ENCODE data around the gene SMAP2.
"Not testable (repeated sequence)": the region's sequence is repeated elsewhere in the genome, so short reads cannot be mapped to it uniquely, and the experiment has no call there.

The SMAP2 gene

GRCh38 chr1:40385437-40386358 lies 12.2 kb downstream of the SMAP2 start:
- no peak overlapping the region for H2BK12ac ChIP-seq (ENCODE audit: low read length in 2 of 2)
- H4K91ac ChIP-seq (ENCODE audit: low read length), result no peak overlapping the region
- WGBS, result 84% methylated on average over 5 of the region's 6 CpGs
- H3K18ac ChIP-seq (ENCODE audit: low read depth in 1 of 2, low read length in 2 of 2), result no peak overlapping the region
- H2BK15ac ChIP-seq (ENCODE audit: low read depth, poor library complexity, severe bottlenecking), result no peak overlapping the region
- H3K14ac ChIP-seq (ENCODE audit: low read length in 2 of 2), result no peak overlapping the region
- H2BK120ac ChIP-seq (ENCODE audit: low read depth, low read length), result no peak overlapping the region
- no peaks in the 10 kb centered on the region for H3K36me3 ChIP-seq (ENCODE audit: control insufficient read depth in 1 of 2, insufficient read depth in 2 of 2, low read depth in 1 of 2, low read length in 2 of 2)
- H3K79me1 ChIP-seq (replicated peaks; ENCODE audit: low read length, poor library complexity, severe bottlenecking), result peaks cover 19% of the 10 kb centered on the region
- DNase-seq, result peak; percentile 78
- H3K4ac ChIP-seq (ENCODE audit: low read depth in 1 of 2, low read length in 2 of 2), result no peak overlapping the region
- H3K4me1 ChIP-seq (ENCODE audit: control insufficient read depth, insufficient read depth, low read depth, low read length), result peaks cover 7% of the 10 kb centered on the region
- no peaks in the 10 kb centered on the region for H3K27me3 ChIP-seq (ENCODE audit: control insufficient read depth in 1 of 2, insufficient read depth in 1 of 2, low read length in 2 of 2)
- no peaks in the 10 kb centered on the region for H3K9me3 ChIP-seq (ENCODE audit: control insufficient read depth, low read length)
- H3K4me3 ChIP-seq (ENCODE audit: insufficient read depth in 1 of 2, low read depth in 1 of 2, low read length in 2 of 2), result no peak overlapping the region
- no peak overlapping the region for H2BK5ac ChIP-seq (ENCODE audit: low read depth, low read length, poor library complexity, severe bottlenecking)
- no peak overlapping the region for H3K4me2 ChIP-seq (ENCODE audit: low read length, poor library complexity, severe bottlenecking)
- H3K9ac ChIP-seq (ENCODE audit: low read length), result peak overlapping the region; percentile 33
- no peak overlapping the region for H3K23ac ChIP-seq (ENCODE audit: low read length in 2 of 2)
- H2AK5ac ChIP-seq (ENCODE audit: low read length, severe bottlenecking), result no peak overlapping the region
- H3K27ac ChIP-seq (ENCODE audit: low read length, poor library complexity, severe bottlenecking), result no peak overlapping the region
- no peak overlapping the region for H2AFZ ChIP-seq (ENCODE audit: low read depth, low read length)
- H4K8ac ChIP-seq (ENCODE audit: low read length), result no peak overlapping the region

- Histone ChIP-seq H3K23ac (ENCODE audit: low read length in 2 of 2) (no peak overlapping the region), H3K27me3 (ENCODE audit: control insufficient read depth in 1 of 2, insufficient read depth in 1 of 2, low read length in 2 of 2) (no peaks in the 10 kb centered on the region), H3K79me1 (replicated peaks; ENCODE audit: low read length, poor library complexity, severe bottlenecking) (peaks cover 24% of the 10 kb centered on the region), H3K9ac (ENCODE audit: low read length) (peak overlapping the region; percentile 33), H3K18ac (ENCODE audit: low read depth in 1 of 2, low read length in 2 of 2) (no peak overlapping the region), H3K4ac (ENCODE audit: low read depth in 1 of 2, low read length in 2 of 2) (no peak overlapping the region), H2BK120ac (ENCODE audit: low read depth, low read length) (no peak overlapping the region), H4K8ac (ENCODE audit: low read length) (no peak overlapping the region), H3K4me3 (ENCODE audit: insufficient read depth in 1 of 2, low read depth in 1 of 2, low read length in 2 of 2) (no peak overlapping the region), H3K36me3 (ENCODE audit: control insufficient read depth in 1 of 2, insufficient read depth in 2 of 2, low read depth in 1 of 2, low read length in 2 of 2) (no peaks in the 10 kb centered on the region), H3K14ac (ENCODE audit: low read length in 2 of 2) (no peak overlapping the region), H3K4me2 (ENCODE audit: low read length, poor library complexity, severe bottlenecking) (no peak overlapping the region), H2BK15ac (ENCODE audit: low read depth, poor library complexity, severe bottlenecking) (no peak overlapping the region), H2AK5ac (ENCODE audit: low read length, severe bottlenecking) (no peak overlapping the region), H4K91ac (ENCODE audit: low read length) (no peak overlapping the region), H3K27ac (ENCODE audit: low read length, poor library complexity, severe bottlenecking) (no peak overlapping the region), H3K4me1 (ENCODE audit: control insufficient read depth, insufficient read depth, low read depth, low read length) (peaks cover 7% of the 10 kb centered on the region), H2BK12ac (ENCODE audit: low read length in 2 of 2) (no peak overlapping the region), H2AFZ (ENCODE audit: low read depth, low read length) (no peak overlapping the region), H2BK5ac (ENCODE audit: low read depth, low read length, poor library complexity, severe bottlenecking) (no peak overlapping the region), H3K9me3 (ENCODE audit: control insufficient read depth, low read length) (no peaks in the 10 kb centered on the region)
- 94% methylated on average over 3 of the region's 3 CpGs for WGBS
- DNase-seq, result peak; percentile 48
Observed at GRCh38 chr1:40386359-40386723, 12.8 kb downstream of the SMAP2 start.

GRCh38 chr1:40386796-40387195 lies 13.3 kb downstream of the SMAP2 start:
- no peak overlapping the region for H4K8ac ChIP-seq (ENCODE audit: low read length)
- H3K79me1 ChIP-seq (replicated peaks; ENCODE audit: low read length, poor library complexity, severe bottlenecking), result peaks cover 25% of the 10 kb centered on the region
- H3K4me2 ChIP-seq (ENCODE audit: low read length, poor library complexity, severe bottlenecking), result no peak overlapping the region
- no peak overlapping the region for H3K9ac ChIP-seq (ENCODE audit: low read length)
- H2BK12ac ChIP-seq (ENCODE audit: low read length in 2 of 2), result no peak overlapping the region
- H3K9me3 ChIP-seq (ENCODE audit: control insufficient read depth, low read length), result no peaks in the 10 kb centered on the region
- no peak overlapping the region for H3K4ac ChIP-seq (ENCODE audit: low read depth in 1 of 2, low read length in 2 of 2)
- no peaks in the 10 kb centered on the region for H3K27me3 ChIP-seq (ENCODE audit: control insufficient read depth in 1 of 2, insufficient read depth in 1 of 2, low read length in 2 of 2)
- H2BK15ac ChIP-seq (ENCODE audit: low read depth, poor library complexity, severe bottlenecking), result no peak overlapping the region
- H3K4me3 ChIP-seq (ENCODE audit: insufficient read depth in 1 of 2, low read depth in 1 of 2, low read length in 2 of 2), result no peak overlapping the region
- H2BK5ac ChIP-seq (ENCODE audit: low read depth, low read length, poor library complexity, severe bottlenecking), result no peak overlapping the region
- H4K91ac ChIP-seq (ENCODE audit: low read length), result no peak overlapping the region
- no peak for DNase-seq
- no peak overlapping the region for H2AFZ ChIP-seq (ENCODE audit: low read depth, low read length)
- no peak overlapping the region for H3K27ac ChIP-seq (ENCODE audit: low read length, poor library complexity, severe bottlenecking)
- H3K36me3 ChIP-seq (ENCODE audit: control insufficient read depth in 1 of 2, insufficient read depth in 2 of 2, low read depth in 1 of 2, low read length in 2 of 2), result no peaks in the 10 kb centered on the region
- no peak overlapping the region for H3K14ac ChIP-seq (ENCODE audit: low read length in 2 of 2)
- no peak overlapping the region for H3K23ac ChIP-seq (ENCODE audit: low read length in 2 of 2)
- H3K18ac ChIP-seq (ENCODE audit: low read depth in 1 of 2, low read length in 2 of 2), result no peak overlapping the region
- no peak overlapping the region for H2AK5ac ChIP-seq (ENCODE audit: low read length, severe bottlenecking)
- H3K4me1 ChIP-seq (ENCODE audit: control insufficient read depth, insufficient read depth, low read depth, low read length), result peaks cover 7% of the 10 kb centered on the region
- H2BK120ac ChIP-seq (ENCODE audit: low read depth, low read length), result no peak overlapping the region
- WGBS, result 96% methylated on average over 8 of the region's 9 CpGs

GRCh38 chr1:40387381-40388306 lies 14.1 kb downstream of the SMAP2 start:
- not testable (repeated sequence) for H3K23ac ChIP-seq (ENCODE audit: low read length in 2 of 2); DNase-seq; H2AK5ac ChIP-seq (ENCODE audit: low read length, severe bottlenecking); H2BK120ac ChIP-seq (ENCODE audit: low read depth, low read length); H3K4me2 ChIP-seq (ENCODE audit: low read length, poor library complexity, severe bottlenecking); H3K27ac ChIP-seq (ENCODE audit: low read length, poor library complexity, severe bottlenecking); H3K9me3 ChIP-seq (ENCODE audit: control insufficient read depth, low read length); H3K4me3 ChIP-seq (ENCODE audit: insufficient read depth in 1 of 2, low read depth in 1 of 2, low read length in 2 of 2); H2AFZ ChIP-seq (ENCODE audit: low read depth, low read length); H3K14ac ChIP-seq (ENCODE audit: low read length in 2 of 2); H3K4me1 ChIP-seq (ENCODE audit: control insufficient read depth, insufficient read depth, low read depth, low read length); H2BK5ac ChIP-seq (ENCODE audit: low read depth, low read length, poor library complexity, severe bottlenecking); H3K4ac ChIP-seq (ENCODE audit: low read depth in 1 of 2, low read length in 2 of 2); H2BK15ac ChIP-seq (ENCODE audit: low read depth, poor library complexity, severe bottlenecking); H2BK12ac ChIP-seq (ENCODE audit: low read length in 2 of 2); H3K36me3 ChIP-seq (ENCODE audit: control insufficient read depth in 1 of 2, insufficient read depth in 2 of 2, low read depth in 1 of 2, low read length in 2 of 2); H3K9ac ChIP-seq (ENCODE audit: low read length); H3K18ac ChIP-seq (ENCODE audit: low read depth in 1 of 2, low read length in 2 of 2); H3K27me3 ChIP-seq (ENCODE audit: control insufficient read depth in 1 of 2, insufficient read depth in 1 of 2, low read length in 2 of 2); H4K91ac ChIP-seq (ENCODE audit: low read length)
- WGBS, result 97% methylated on average over 37 of the region's 38 CpGs
- H3K79me1 ChIP-seq (replicated peaks; ENCODE audit: low read length, poor library complexity, severe bottlenecking), result peaks cover 28% of the 10 kb centered on the region
- peak overlapping the region; percentile 39 for H4K8ac ChIP-seq (ENCODE audit: low read length)

All from mesenchymal stem cell (in vitro differentiated cells and primary cell).